ENCODE data around the gene KCNK7. TPM values are rescaled to one million over a fixed set of nuclear protein-coding genes. Genes with fewer than 3 reads are reported as not detected.
"Not testable (repeated sequence)": the region's sequence is repeated elsewhere in the genome, so short reads cannot be mapped to it uniquely, and the experiment has no call there.

The KCNK7 gene
- total RNA-seq, 1 experiment from 2014 or later, result 1.2 TPM

GRCh38 chr11:65574811-65575567 is 20.6 kb downstream of the KCNK7 start:
- peak; percentile 73 for DNase-seq (ENCODE audit: low spot score)

- DNase-seq (ENCODE audit: low spot score), result peak; percentile 94
Measured at GRCh38 chr11:65574109-65574810, 21.3 kb downstream of the KCNK7 start.

DNA sequence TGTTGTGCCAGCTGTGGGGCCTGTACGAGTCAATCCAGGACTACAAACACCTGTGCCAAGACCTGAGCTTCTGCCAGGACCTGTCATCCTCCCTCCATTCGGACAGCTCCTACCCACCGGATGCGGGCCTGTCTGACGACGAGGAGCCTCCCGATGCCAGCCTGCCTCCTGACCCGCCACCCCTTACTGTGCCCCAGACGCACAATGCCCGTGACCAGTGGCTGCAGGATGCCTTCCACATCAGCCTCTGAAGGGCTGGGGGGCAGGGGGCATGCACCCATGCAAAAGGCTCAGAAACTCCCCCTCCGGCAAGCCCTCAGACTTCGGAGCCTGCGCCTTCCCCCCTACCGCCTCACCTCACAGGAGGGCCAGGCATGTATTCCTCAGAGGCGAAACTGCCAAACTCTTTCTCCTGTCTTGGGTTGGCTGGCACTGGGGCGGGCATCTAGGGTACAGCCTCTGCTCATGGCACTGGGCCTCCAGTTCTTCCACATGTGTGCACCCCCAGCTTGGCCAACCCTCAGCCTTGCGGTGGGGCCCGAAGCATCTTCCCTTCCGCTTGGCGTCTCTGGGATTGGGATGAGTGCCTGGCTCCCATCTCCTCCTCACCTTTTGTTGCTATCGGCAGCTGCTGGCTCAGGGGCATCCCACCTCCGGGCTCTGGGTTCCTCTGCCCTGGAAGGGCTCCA is 22.1 kb downstream of the KCNK7 start:
- no peak for DNase-seq (ENCODE audit: low spot score)

GRCh38 chr11:65572356-65573051 is 23.1 kb downstream of the KCNK7 start, which contains the start of gene FAM89B:
Gene FAM89B (plus strand): TSS chr11:65572538. CDS start chr11:65572670, 132 bp downstream.
- peak; percentile 90 for DNase-seq (ENCODE audit: low spot score)

- peak; percentile 90 for DNase-seq (ENCODE audit: low spot score)
Measured at GRCh38 chr11:65571940-65572339, 23.7 kb downstream of the KCNK7 start.

GRCh38 chr11:65571420-65571819 is 24.2 kb downstream of the KCNK7 start:
- no peak for DNase-seq (ENCODE audit: low spot score)

GRCh38 chr11:65569973-65570918 is 25.4 kb downstream of the KCNK7 start, which contains the start of gene ZNRD2:
Gene ZNRD2 (plus strand): TSS chr11:65570477. CDS start chr11:65570492, 15 bp downstream.
- peak; percentile 99 for DNase-seq (ENCODE audit: low spot score)

DNA sequence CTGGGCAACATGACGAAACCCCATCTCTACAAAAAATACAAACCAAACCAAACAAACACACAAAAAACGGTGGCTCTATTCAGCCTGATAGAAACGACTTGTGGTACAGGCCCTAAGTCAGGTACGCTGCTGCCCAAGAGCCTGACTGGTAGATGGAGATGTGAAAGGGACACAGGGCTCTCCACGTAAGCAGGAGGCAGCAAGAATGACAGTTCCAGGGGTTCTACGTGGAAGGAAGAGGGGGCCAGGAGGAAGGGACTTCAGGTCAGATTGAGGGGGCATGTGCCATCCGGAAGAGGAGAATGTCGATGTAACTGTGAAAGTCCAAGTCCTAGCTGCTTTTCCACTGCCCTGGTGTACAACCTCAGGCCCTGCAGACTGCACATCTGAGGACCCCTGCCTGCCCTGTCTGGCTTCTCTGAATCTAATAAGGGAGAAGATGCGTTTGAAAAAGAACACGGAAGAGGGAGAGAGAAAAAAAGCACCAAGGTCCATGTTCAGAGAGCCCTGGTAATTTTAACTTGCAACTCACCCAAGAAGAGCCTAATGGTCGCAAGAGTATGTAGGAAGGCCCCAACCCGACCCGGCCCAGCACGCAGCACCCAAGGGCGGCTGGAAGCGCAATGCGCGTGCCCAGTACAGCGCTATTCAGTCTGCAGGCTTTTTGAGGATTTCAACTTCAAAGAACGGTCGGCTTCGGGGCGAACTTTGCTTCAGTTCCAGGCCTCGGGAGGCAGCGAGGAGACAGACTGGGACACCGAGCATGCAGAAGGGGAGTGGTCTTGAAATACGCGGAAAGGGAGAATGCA is 26.2 kb downstream of the KCNK7 start:
- DNase-seq (ENCODE audit: low spot score), result peak; percentile 26

- no peak for DNase-seq (ENCODE audit: low spot score)
Measured at GRCh38 chr11:65565624-65566453, 29.8 kb downstream of the KCNK7 start.

DNA sequence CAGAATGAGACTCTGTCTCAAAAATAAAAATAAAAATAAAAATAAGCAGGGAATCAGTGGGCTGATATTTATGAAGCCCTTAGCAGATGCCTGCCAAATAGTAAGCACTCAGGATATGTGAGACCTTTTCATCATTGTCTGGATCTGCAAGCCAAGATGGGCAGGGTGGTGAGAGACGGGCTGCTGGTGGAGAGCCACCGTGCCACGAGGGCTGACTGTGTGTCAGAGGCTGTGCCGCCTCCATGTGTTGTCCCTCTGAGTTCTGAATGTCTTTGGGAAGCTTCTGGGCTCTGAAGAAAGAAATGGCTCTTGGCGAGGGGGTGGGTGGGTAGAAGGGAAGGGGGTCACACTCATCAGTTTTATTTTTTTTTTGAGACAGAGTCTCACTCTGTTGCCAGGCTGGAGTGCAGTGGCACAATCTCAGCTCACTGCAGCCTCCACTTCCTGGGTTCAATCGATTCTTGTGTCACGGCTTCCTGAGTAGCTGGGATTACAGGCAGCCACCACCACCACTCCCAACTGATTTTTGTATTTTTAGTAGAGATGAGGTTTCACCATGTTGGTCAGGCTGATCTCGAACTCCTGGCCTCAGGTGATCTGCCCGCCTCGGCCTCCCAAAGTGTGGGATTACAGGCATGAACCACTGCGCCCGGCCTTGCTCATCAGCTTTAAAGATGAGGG is 30.6 kb downstream of the KCNK7 start:
- DNase-seq (ENCODE audit: low spot score), result not testable (repeated sequence)

GRCh38 chr11:65563601-65564000 is 32.0 kb downstream of the KCNK7 start:
- DNase-seq (ENCODE audit: low spot score), result no peak

DNA sequence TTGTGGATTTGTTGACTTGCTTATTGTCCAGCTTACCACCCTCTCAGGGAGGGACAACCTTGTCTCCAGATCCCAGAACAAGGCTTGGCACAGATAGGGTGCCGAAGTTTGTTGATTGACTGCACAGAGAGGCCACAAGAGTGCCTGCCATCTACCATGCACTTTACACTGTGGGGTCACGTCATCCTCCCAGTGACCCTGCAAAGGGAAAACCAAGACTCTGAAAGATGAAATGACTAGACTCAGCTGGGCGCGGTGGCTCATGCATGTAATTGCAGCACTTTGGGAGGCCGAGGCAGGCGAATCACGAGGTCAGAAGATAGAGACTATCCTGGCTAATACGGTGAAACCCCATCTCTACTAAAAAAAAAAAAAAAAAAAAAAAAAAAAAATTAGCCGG is 32.8 kb downstream of the KCNK7 start:
- DNase-seq (ENCODE audit: low spot score), result no peak

- no peak for DNase-seq (ENCODE audit: low spot score)
Measured at GRCh38 chr11:65562020-65562419, 33.6 kb downstream of the KCNK7 start.

GRCh38 chr11:65560555-65561418 is 34.8 kb downstream of the KCNK7 start:
- DNase-seq (ENCODE audit: low spot score), result peak; percentile 28

GRCh38 chr11:65559951-65560537 is 35.6 kb downstream of the KCNK7 start:
- peak; percentile 69 for DNase-seq (ENCODE audit: low spot score)

GRCh38 chr11:65559535-65559934 is 36.1 kb downstream of the KCNK7 start:
- no peak for DNase-seq (ENCODE audit: low spot score)
